Measurements from ENCODE around the gene RCHY1. TPM values are rescaled to one million over a fixed set of nuclear protein-coding genes. Genes with fewer than 3 reads are reported as not detected.

The RCHY1 gene
- total and polyA plus RNA-seq, 10 donors, result 9.4 to 51.2 (median 39.7) TPM

DNA sequence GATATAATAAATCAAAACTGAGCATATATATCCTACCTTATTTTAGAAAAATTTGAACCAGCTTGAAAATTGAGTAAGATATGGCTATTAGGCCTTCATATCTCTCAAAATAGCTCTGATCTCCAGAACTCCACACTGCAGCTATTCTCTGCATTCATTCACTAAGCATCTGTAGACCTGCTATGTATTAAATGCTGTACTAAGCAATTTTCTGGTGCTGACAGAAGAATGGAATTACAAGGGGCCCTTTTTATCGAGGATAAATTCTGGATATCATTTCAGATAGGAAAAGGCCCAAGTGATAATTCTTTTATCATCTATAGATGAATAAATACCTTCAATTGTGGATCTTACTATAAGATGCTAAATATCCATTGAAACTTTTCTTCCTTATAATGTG is 1.9 kb upstream of the RCHY1 start:
- WGBS, 5 donors, result 86 to 98% (median 93%) methylated on average over 1 of the region's 1 CpG
- Histone ChIP-seq H3K4me3 (no peak overlapping the region), H3K9me3 (no peaks in the 10 kb centered on the region), H3K27ac (peak overlapping the region in 7 of 8 donors; percentile 93 to 100 (median 99)), H3K36me3 (peaks cover 3 to 42% (median 18%) of the 10 kb centered on the region in 6 donors), H3K27me3 (replicated peaks in 1 of 7) (no peaks in the 10 kb centered on the region), H3K4me1 (peaks cover 30 to 69% (median 45%) of the 10 kb centered on the region in 6 donors)
- DNase-seq, result no peak
- no peak for TF ChIP-seq POLR2A (IDR thresholded peaks at IDR 0.05)
- TF ChIP-seq, protein P1, sequence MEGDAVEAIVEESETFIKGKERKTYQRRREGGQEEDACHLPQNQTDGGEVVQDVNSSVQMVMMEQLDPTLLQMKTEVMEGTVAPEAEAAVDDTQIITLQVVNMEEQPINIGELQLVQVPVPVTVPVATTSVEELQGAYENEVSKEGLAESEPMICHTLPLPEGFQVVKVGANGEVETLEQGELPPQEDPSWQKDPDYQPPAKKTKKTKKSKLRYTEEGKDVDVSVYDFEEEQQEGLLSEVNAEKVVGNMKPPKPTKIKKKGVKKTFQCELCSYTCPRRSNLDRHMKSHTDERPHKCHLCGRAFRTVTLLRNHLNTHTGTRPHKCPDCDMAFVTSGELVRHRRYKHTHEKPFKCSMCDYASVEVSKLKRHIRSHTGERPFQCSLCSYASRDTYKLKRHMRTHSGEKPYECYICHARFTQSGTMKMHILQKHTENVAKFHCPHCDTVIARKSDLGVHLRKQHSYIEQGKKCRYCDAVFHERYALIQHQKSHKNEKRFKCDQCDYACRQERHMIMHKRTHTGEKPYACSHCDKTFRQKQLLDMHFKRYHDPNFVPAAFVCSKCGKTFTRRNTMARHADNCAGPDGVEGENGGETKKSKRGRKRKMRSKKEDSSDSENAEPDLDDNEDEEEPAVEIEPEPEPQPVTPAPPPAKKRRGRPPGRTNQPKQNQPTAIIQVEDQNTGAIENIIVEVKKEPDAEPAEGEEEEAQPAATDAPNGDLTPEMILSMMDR (IDR thresholded peaks at IDR 0.05 in 8 of 11, conservative IDR thresholded peaks at IDR 0.05 in 3 of 11), result no peak
- no peak for TF ChIP-seq POLR2AphosphoS5 (IDR thresholded peaks at IDR 0.05)
- intact Hi-C loops (cut with DNase I; ENCODE audit: low total_unique reads), result no loop called here

GRCh38 chr4:75514949-75515612 is 878 bp upstream of the RCHY1 start:
- intact Hi-C loops (cut with DNase I; ENCODE audit: low total_unique reads), result no loop called here
- Histone ChIP-seq H3K36me3 (peaks cover 3 to 34% (median 18%) of the 10 kb centered on the region in 6 donors), H3K27ac (peak overlapping the region; percentile 93 to 100 (median 99)), H3K4me1 (peaks cover 32 to 73% (median 53%) of the 10 kb centered on the region in 6 donors), H3K4me3 (peak overlapping the region; percentile 56 to 92 (median 72)), H3K9me3 (no peaks in the 10 kb centered on the region), H3K27me3 (replicated peaks in 1 of 7) (no peaks in the 10 kb centered on the region)
- DNase-seq, result no peak
- 27 to 48% (median 41%) methylated on average over 9 of the region's 9 CpGs for WGBS, 5 donors
- TF ChIP-seq POLR2AphosphoS5 (IDR thresholded peaks at IDR 0.05), result no peak
- TF ChIP-seq POLR2A (IDR thresholded peaks at IDR 0.05), result no peak
- TF ChIP-seq, protein P1 (IDR thresholded peaks at IDR 0.05 in 8 of 11, conservative IDR thresholded peaks at IDR 0.05 in 3 of 11), result no peak

- peaks cover 32 to 84% (median 63%) of the 10 kb centered on the region in 6 donors for H3K4me1 ChIP-seq
- no peaks in the 10 kb centered on the region for H3K9me3 ChIP-seq
- 0 to 1% (median 0%) methylated on average over 12 of the region's 12 CpGs for WGBS, 5 donors
- peak overlapping the region; percentile 56 to 92 (median 72) for H3K4me3 ChIP-seq
- peaks cover under 1 to 35% (median 14%) of the 10 kb centered on the region in 6 donors for H3K36me3 ChIP-seq
- no peaks in the 10 kb centered on the region for H3K27me3 ChIP-seq (replicated peaks in 1 of 7)
- TF ChIP-seq POLR2AphosphoS5 (IDR thresholded peaks at IDR 0.05), result no peak
- TF ChIP-seq, protein P1 (IDR thresholded peaks at IDR 0.05 in 8 of 11, conservative IDR thresholded peaks at IDR 0.05 in 3 of 11), result no peak
- no peak for TF ChIP-seq POLR2A (IDR thresholded peaks at IDR 0.05)
- DNase-seq, result peak; percentile 73
- intact Hi-C loops (cut with DNase I; ENCODE audit: low total_unique reads), result no loop called here
- peak overlapping the region; percentile 93 to 100 (median 99) for H3K27ac ChIP-seq
These were observed 575 bp downstream of the RCHY1 start for GRCh38 chr4:75513526-75514130.
